GM12878 (cell line): Measurements from ENCODE around the gene AGAP6.
"Not testable (repeated sequence)": the region's sequence is repeated elsewhere in the genome, so short reads cannot be mapped to it uniquely, and the experiment has no call there.

Experiments
- BHLHE40 ChIP-seq, 2 experiments: fragments of 450-650 bp in 1 of 2; IDR thresholded peaks; 2 replicates each; pipeline ENCODE4 v1.6.1; 2011 to 2017; ENCODE audit warnings: low read depth in 2 of 2, borderline replicate concordance in 1 of 2, improper control_type of control experiment in 1 of 2, low read length in 1 of 2, mild to moderate bottlenecking in 1 of 2
- CBX5 ChIP-seq: sonication (generic); IDR thresholded peaks from 2 replicates; pipeline ENCODE4 v1.6.1; 2016; ENCODE audit warnings: low read depth, moderate library complexity, mild to moderate bottlenecking, inconsistent platforms
- CREM ChIP-seq: IDR thresholded peaks from 2 replicates; pipeline ENCODE4 v1.6.1; 2014; ENCODE audit warnings: antibody characterized with exemption, low read depth
- EP300 ChIP-seq, 2 experiments: fragments of 150-350 bp in 1 of 2; IDR thresholded peaks; 2 replicates each; pipeline ENCODE4 v1.6.1; 2011 to 2012; ENCODE audit warnings: low read depth in 2 of 2, low read length in 2 of 2, borderline replicate concordance in 1 of 2, improper control_type of control experiment in 1 of 2, inconsistent platforms in 1 of 2; ENCODE audit not compliant: control insufficient read depth in 1 of 2
- KDM1A ChIP-seq: fragments of 200-600 bp; sonication (generic); IDR thresholded peaks from 2 replicates; pipeline ENCODE4 v1.6.1; 2016; ENCODE audit warnings: borderline replicate concordance
- PAX5 ChIP-seq: IDR thresholded peaks from 2 replicates; pipeline ENCODE4 v1.6.1; 2011; ENCODE audit warnings: low read depth, low read length, borderline replicate concordance
- POLR2AphosphoS5 ChIP-seq: IDR thresholded peaks from 2 replicates; pipeline ENCODE4 v1.6.1; 2011; ENCODE audit warnings: mild to moderate bottlenecking, low read length, inconsistent platforms
- SMAD1 ChIP-seq: fragments of 450-650 bp; IDR thresholded peaks from 2 replicates; pipeline ENCODE4 v1.6.1; 2018; ENCODE audit warnings: mild to moderate bottlenecking, low read depth; ENCODE audit not compliant: partially characterized antibody
- ZNF24 ChIP-seq: fragments of 450-650 bp; IDR thresholded peaks from 2 replicates; pipeline ENCODE4 v1.6.1; 2017; ENCODE audit warnings: antibody characterized with exemption, mild to moderate bottlenecking
- ZNF274 ChIP-seq: IDR thresholded peaks from one replicate; pipeline ENCODE4 v1.8.0; 2011; ENCODE audit not compliant: insufficient read length, insufficient read depth
- TF ChIP-seq, protein P1 (sequence below): IDR thresholded peaks from 2 replicates; pipeline ENCODE4 v1.6.1; 2012; ENCODE audit warnings: mild to moderate bottlenecking, low read depth, low read length
- TF ChIP-seq, protein P2 (sequence below), 3 experiments: IDR thresholded peaks in 2 of 3; conservative IDR thresholded peaks in 1 of 3; 2 replicates each; pipeline ENCODE4 v1.5.1; 2011; ENCODE audit warnings: low read depth in 3 of 3, low read length in 3 of 3, mild to moderate bottlenecking in 3 of 3, control low read depth in 2 of 3, moderate library complexity in 2 of 3, inconsistent platforms in 1 of 3, mixed read lengths in 1 of 3; ENCODE audit not compliant: control insufficient read depth in 2 of 3, insufficient read depth in 1 of 3; ENCODE audit errors: extremely low read depth in 1 of 3

DNA sequence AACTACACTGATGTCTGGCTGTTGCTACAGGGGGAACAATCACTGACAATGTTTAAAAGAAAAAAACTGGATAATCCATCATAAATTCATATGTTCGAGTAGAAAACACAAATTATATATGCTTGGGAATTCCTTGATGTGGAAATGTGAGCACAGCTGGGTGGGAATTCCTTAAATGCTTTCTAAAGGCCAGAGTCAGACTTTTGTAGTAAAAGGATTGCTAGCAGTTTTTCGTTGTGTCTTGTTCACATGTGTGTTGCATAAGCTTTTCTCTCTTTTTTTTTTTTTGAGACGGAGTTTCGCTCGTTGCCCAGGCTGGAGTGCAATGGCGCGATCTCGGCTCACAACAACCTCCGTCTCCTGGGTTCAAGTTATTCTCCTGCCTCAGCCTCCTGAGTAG is 58.3 kb downstream of the AGAP6 start:
- not testable (repeated sequence) for TF ChIP-seq EP300 (IDR thresholded peaks at IDR 0.05; ENCODE audit: borderline replicate concordance in 1 of 2, control insufficient read depth in 1 of 2, low read depth in 2 of 2, low read length in 2 of 2); CREM; BHLHE40 (IDR thresholded peaks at IDR 0.05; ENCODE audit: borderline replicate concordance in 1 of 2, low read depth in 2 of 2, low read length in 1 of 2); KDM1A; PAX5; ZNF24; POLR2AphosphoS5; ZNF274; SMAD1; CBX5
- TF ChIP-seq, protein P1, sequence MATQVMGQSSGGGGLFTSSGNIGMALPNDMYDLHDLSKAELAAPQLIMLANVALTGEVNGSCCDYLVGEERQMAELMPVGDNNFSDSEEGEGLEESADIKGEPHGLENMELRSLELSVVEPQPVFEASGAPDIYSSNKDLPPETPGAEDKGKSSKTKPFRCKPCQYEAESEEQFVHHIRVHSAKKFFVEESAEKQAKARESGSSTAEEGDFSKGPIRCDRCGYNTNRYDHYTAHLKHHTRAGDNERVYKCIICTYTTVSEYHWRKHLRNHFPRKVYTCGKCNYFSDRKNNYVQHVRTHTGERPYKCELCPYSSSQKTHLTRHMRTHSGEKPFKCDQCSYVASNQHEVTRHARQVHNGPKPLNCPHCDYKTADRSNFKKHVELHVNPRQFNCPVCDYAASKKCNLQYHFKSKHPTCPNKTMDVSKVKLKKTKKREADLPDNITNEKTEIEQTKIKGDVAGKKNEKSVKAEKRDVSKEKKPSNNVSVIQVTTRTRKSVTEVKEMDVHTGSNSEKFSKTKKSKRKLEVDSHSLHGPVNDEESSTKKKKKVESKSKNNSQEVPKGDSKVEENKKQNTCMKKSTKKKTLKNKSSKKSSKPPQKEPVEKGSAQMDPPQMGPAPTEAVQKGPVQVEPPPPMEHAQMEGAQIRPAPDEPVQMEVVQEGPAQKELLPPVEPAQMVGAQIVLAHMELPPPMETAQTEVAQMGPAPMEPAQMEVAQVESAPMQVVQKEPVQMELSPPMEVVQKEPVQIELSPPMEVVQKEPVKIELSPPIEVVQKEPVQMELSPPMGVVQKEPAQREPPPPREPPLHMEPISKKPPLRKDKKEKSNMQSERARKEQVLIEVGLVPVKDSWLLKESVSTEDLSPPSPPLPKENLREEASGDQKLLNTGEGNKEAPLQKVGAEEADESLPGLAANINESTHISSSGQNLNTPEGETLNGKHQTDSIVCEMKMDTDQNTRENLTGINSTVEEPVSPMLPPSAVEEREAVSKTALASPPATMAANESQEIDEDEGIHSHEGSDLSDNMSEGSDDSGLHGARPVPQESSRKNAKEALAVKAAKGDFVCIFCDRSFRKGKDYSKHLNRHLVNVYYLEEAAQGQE, result not testable (repeated sequence)
- TF ChIP-seq, protein P2, sequence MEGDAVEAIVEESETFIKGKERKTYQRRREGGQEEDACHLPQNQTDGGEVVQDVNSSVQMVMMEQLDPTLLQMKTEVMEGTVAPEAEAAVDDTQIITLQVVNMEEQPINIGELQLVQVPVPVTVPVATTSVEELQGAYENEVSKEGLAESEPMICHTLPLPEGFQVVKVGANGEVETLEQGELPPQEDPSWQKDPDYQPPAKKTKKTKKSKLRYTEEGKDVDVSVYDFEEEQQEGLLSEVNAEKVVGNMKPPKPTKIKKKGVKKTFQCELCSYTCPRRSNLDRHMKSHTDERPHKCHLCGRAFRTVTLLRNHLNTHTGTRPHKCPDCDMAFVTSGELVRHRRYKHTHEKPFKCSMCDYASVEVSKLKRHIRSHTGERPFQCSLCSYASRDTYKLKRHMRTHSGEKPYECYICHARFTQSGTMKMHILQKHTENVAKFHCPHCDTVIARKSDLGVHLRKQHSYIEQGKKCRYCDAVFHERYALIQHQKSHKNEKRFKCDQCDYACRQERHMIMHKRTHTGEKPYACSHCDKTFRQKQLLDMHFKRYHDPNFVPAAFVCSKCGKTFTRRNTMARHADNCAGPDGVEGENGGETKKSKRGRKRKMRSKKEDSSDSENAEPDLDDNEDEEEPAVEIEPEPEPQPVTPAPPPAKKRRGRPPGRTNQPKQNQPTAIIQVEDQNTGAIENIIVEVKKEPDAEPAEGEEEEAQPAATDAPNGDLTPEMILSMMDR (IDR thresholded peaks at IDR 0.05 in 2 of 3, conservative IDR thresholded peaks at IDR 0.05 in 1 of 3; ENCODE audit: control insufficient read depth in 2 of 3, extremely low read depth in 1 of 3, insufficient read depth in 1 of 3, low read depth in 3 of 3, low read length in 3 of 3), result not testable (repeated sequence)
